Activated CD4-positive, alpha-beta T cell treated with anti-CD3 and anti-CD28 coated beads, Interleukin-2, amount 50 U/mL, for 48 hours (primary cell): Measurements from ENCODE around the gene MZT2B.
A peak's percentile ranks its signal among the peaks of the same experiment; 100 is the strongest.
"Not testable (repeated sequence)": the region's sequence is repeated elsewhere in the genome, so short reads cannot be mapped to it uniquely, and the experiment has no call there.

ENCODE experiments used
- DNase-seq, 2 experiments: peaks; one replicate each; pipeline ENCODE4 v3.0.0-alpha.2; 2020

MZT2B gene

DNA sequence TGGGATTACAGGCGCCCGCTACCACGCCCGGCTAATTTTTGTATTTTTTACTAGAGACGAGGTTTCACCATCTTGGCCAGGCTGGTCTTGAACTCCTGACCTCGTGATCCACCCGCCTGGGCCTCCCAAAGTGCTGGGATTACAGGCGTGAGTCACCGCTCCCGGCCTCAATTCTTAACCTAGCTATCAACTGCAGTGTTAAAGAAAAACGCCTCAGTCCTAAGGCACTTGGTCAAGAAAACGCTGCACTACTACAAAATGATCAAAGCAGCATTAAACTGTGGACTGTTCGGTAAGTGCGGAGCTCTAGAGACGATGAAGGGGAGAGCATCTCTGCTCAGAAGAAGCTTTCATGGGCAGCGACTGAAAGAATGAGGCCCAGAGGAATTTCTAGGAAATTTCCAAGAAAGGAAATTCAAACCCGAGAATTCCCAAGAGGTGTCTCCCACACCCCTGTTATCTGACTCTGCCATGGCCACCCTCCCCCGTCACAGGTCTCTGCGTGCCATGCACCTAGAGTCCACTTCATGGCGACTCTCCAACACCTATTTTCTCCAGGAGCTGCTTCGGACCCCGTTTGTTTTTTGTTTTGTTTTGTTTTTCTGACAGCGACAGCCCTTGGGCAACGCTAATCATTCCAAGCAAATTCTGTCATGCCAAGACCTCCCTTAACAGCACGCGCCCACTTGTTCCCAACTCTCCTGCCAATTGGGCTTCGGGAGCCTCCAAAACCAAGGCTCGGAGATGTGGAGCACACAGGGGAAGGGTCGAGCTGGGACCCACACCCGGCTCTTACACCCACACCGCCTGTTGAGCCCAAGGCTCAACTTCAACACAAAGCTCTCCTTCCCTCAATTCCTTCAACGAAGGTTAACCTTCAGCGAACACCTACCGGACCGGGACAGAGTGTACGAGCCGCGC, 1.4 kb upstream of the MZT2B start:
- not testable (repeated sequence) for DNase-seq

DNA sequence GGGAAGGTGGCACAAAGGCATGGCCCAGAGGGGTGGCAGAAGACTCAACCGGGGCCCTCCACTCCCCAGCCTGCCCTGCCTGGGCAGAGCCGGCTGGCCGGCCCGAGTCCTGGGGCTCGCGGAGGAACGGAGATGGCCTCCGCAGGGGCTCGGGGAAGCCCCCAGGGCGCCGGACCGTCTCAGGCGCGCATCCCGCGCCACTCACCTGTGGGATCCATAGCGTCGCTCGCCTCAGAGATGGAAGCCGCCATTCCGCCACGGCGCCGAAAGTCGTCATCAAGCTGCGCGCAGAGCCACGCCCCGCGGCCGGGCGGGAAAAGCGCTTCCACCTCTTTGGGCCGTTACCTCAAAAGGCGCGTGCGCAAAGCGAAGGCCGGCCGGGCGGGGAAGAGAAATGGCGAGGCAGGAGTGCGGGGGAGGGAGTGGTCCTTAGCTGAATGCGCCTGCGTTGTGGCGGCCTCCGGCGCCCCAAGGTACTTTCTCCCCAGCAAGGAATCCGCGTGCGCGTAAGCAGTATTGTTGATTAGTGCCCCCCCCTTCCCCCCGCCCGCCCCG, 660 bp upstream of the MZT2B start, which contains the start of gene SMPD4:
Gene SMPD4 (minus strand): TSS at position 278 of the 555 bp plus-strand sequence. CDS start 5,010 bp downstream, outside the sequence.
- DNase-seq: peak; percentile 97

DNA sequence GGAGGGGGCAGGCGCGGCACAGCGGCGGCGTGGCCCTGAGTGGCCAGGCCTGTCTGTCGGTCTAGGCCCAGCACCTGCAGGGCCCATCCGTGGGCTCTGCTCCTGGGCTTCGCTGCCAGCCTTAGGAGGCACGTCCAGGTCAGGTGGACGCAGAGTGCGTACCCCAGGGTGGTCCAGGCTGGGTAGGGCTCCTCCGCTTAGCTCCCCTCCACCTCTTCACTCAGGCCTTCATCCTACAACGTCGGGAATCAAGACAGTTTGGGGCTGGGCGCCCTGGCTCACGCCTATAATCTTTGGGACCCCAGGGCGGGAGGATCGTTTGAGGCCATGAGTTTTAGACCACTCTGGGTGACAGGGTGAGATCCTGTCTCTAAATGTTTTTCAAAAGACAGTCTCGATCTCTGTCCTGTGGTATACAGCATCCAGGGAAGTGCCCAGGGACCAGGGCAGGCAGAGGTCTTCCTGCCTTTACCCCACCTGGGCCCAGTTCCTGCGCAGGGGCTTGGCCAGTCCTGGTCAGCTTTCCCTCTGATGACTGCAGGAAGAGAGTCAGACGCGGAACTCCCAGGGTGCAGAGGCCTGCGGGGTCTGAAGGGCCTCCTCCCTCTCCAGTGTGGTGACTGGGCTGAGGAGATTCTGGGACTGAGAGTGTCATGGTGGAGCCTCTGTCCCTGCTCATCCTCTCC, 907 bp downstream of the MZT2B start:
- DNase-seq: peak; percentile 15 to 18

DNA sequence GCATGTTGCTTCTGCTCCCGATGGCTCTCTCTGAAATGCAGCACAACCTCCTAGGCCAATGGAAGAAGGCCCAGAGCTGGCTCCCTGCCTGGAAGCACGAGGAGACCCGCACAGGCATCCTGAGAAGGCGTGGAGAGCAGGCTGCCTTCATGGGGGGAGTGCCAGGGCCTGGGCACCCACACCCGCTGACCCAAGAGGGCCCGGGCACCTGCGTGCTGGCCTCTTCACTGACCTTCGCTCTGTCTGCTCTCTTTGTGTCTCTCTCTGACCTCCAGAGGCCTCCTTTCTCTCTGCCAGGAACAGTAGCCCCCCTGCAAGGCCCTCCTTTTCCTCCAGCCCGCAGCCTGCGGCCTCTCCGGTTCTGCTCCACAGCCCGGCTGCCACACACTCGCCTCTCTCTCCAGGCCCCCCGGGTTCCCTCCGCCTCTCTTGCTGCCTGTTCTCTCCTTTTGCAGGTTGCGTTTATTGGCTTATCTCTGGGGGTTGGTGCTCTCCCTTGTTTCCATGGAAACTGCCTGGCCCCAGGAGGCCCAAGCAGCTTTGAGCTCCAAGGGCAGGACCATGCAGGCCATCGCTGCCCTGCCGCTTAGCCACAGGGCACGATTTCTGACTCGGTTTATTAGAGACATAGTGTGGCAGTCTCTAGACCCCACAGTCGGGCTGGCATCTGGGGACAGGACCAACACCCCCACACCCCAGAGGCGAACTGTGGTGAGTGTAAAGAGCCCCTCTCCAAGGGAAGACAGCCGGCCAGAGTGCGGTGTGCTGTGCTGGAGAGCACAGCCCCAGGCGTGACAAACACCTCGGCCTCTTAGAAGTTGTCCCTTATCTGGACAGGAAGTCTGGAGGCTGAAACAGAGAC, 1.7 kb downstream of the MZT2B start:
- DNase-seq: no peak

DNA sequence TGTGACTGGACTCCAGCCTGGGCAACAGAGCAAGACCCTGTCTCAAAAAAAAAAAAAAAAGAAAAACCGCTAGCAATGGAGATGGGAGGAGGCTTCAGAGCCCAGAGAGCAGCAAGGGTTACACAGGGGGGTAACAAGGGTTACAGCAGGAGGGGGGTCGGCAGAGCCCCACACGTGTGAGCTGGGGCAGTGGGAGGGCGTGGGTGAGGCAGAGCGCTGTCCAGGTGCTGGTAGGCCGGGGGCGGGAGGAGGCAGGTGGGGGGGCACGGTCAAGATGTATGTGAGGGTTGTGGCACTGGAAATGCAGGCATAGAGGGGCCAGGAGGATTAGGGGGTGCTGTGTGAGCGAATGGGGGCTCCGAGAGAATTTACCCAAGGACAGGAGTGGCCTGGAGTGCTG, 3.4 kb downstream of the MZT2B start:
- DNase-seq: no peak

DNA sequence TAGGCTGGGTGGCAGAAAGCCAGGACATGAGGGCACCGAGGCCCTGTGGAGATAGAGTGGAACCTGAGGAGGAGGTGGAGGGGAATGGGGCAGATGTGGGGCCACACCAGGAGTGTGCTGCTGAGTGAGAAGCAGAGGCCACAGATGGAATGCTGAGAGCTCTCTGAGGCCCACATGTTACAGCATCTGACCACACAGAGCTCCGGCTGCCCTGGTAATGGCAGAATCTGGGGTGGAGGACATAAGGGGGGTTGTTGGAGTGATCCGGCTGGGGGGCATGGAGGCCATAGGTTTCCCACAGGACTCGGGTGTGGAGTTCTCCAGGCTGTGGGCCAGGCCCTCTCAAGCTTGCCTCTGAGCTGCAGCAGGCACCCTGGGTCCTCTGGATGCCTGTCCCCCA, 3.8 kb downstream of the MZT2B start:
- DNase-seq: no peak

DNA sequence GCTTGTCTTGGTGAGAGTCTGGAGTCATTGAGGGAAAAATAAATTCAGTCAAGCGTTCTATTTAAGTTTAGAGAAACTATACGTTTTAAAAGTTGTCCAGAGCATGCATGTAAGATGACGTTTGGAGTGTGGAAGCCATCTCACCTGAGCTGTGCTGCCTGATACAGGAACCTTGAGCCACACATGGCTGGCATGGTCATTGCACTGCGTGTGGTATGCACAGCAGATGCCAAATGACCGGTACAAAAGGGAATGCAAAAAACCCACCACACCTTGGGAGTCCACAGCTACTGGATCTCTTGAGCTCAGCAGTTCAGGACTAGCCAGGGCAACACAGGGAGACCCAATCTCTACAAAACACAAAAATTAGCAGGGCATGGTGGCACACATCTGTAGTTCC, 4.3 kb downstream of the MZT2B start:
- no peak for DNase-seq

DNA sequence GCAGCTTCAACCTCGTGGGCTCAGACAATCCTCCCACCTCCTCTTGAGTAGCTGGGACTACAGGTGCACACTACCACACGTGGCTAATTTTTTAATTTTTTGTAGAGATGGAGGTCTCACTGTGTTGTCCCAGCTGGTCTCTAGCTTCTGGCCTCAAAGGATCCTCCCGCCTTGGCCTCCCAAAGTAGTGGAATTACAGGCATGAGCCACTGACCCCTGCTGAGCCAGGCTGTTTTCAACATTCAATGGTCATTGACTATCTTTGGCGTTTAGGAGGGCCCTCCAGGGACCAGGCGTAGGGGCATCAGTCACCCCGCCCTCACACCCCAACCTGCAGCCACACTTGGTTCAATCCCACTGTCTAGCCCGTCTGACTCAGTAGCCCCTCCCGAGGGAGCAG, 5.2 kb downstream of the MZT2B start:
- no peak for DNase-seq

DNA sequence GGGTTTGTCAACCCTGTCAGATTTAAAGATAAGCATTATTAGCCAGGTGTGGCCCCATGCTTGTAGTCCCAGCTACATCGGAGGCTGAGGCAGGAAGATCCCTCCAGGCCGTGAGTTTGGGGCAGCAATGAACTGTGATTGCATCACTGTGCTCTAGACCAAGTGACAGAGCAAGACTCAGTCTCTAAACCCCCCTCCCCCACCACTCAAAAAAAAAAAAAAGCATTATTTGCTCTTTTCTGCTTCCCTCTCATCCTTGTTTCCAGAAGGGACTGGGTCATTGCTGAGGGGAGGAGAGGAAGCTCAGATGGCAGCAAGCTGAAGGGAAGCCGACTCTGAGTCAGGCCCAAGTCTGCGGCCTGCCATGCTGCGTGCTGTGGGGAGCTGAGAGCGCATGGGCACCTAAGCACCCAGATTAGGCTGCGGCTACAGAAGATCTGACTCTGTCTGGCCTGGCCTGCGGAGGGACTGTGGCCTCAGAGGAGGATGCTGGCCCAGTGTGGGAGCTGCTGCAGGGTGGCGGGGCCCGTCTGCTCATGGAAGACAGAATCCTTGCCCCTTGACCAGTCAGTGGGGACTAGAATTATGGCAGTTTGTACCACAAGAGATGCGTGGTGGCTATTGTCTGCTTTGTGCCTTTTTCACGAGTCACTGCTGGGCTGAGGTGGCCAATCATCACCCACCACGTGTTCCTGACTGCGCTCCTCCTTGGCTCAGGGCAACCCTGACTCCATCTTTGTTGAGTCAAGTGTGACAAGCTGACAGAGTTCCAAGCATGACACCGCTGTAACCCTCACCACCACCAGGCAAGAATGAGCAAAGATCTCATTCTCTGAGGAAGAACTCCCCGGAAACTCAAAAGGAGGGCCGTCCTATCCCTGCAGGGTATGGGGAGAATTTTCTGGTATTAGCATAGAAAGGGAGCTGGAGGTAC, 6.1 kb downstream of the MZT2B start:
- not testable (repeated sequence) for DNase-seq

DNA sequence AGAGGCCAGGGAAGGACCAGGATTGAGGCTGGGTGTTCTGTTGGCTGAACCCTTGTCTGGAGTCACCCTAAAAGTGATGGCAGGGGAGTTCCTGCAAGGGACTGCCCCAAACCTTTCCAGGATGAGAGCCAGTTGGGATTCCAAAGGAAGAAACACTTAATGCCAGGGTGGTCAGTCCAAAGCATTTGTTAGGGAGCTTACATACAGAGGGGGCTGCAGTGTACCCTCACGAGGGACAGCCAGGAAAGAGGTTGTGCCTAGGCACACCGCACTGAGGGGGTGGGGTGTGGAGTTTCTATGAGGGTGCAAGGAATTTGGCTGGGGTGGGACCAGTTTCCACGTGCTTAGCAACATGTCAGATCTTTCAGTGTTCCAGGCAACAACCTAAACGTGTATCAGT, 6.9 kb downstream of the MZT2B start:
- not testable (repeated sequence) for DNase-seq

DNA sequence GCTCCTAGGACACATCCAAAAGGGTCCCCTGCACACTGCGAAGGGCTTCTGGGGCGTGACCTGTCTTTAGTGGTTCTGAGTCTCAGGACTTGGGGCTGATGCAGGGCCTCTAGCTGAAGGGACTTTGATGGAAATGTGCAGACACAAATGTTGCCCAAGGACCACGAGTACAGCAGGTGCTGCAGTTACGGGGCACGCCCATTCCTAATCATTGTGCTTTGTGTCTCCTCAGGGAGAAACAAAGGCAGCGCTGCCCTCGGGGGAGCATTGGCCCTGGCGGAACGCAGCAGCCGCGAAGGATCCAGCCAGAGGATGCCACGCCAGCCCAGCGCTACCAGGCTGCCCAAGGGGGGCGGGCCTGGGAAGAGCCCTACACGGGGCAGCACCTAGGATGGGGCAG, 8.2 kb downstream of the MZT2B start:
- DNase-seq: no peak

DNA sequence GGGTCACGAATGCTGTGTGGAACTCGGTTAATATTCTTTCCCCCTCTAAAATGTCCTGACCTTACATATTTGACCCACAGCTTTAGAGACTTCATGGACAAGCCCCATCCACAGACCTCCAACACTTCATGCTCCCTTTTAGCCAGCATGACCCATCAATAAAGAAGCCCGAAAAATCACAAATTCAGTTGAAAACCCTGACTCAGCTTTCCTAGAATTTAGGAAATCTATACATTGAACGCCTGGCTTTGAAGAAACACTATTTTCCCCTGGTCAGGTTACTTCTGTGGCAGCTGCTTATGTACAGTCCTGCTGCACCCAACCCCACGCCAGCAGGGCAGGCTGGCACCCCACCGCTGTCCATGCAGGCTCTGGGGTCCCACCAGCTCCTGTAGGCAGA, 9.3 kb downstream of the MZT2B start:
- not testable (repeated sequence) for DNase-seq

DNA sequence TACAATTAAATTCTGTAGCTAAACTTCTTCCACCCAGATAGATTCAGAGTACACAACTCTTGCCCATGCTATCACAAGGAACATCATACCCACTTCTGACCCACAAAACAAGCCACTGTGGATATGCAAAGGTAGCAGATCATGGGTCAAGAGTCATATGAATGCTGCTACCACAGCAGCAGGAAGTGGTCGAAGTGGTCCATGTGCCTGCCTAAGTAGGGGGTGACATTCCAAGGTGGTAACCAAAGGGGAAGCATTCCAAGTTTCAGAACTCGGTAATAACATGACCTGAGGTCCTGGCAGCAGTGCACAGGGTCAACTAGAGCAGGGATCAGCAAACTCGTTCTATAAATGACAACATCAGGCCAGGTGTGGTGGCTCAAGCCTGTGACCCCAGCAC, 10.4 kb downstream of the MZT2B start:
- not testable (repeated sequence) for DNase-seq

DNA sequence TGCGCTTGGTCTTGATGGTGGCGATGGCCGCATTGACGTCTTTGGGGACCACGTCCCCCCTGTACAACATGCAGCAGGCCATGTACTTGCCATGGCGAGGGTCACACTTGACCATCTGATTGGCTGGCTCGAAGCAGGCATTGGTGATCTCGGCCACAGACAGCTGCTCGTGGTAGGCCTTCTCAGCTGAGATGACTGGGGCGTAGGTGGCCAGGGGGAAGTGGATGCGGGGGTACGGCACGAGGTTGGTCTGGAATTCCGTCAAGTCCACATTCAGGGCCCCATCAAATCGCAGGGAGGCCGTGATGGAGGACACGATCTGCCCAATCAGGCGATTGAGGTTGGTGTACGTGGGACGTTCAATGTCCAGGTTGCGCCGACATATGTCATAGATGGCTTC, 11.8 kb downstream of the MZT2B start:
- not testable (repeated sequence) for DNase-seq

DNA sequence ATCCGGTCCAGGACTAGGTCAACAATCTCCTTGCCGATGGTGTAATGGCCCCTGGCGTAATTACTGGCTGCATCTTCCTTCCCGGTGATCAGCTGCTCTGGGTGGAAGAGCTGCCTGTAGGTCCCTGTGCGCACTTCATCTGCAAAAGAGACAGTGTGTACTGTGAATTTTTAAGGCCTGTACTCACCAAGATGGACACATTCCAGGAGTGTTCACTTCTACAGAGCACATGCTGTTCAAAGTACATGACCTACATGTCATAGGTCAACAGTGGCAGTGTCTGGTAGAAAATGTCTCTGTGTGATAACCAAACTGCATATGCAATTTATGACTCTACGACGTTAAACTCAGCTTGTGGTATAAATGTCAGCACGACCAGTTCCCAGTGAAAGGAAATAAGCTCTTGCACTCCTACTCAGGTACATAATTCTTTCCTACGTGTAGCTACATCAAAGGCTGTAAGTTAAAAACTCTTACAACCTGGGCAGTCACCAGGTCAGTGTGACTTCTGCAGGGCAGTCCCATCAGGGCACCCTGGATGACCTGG, 13.1 kb downstream of the MZT2B start:
- DNase-seq: not testable (repeated sequence)

DNA sequence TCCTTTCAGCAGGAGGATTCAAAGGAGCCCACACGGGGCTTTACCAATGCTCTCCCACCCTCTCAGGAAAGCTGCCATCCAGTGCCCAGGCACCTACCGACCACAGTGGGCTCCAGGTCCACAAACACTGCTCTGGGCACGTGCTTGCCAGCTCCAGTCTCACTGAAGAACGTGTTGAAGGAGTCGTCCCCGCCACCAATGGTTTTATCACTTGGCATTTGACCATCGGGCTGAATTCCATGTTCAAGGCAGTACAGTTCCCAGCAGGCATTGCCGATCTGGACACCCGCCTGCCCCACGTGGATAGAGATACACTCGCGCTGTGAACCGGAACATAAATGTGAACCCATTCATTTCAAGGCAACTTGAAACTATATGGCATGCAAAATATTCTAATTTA, 14.0 kb downstream of the MZT2B start:
- DNase-seq: not testable (repeated sequence)

DNA sequence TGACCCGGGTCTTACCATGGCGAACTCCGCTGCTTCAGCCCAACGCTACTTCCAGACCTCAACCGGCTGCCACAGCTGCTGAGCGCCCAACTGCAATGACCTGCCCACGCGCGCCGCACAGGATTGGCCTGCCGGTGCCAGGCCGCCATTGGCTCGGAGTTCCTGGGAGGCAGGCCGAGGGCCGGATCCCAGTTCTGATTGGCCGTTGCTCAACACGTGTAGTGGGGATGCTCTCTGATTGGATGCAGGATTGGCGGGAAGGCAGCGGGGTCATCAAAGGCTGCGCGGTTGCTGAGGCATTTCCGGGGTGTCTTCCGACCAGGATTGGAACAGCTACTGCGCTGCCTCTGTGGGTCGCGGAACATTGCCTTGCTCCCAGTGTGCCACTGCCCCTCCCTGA, 16.3 kb downstream of the MZT2B start, which contains the start of gene TUBA3E:
Gene TUBA3E (minus strand): TSS at position 97 of the 400 bp plus-strand sequence. CDS start 79 bp downstream, at position 18.
- no peak for DNase-seq

DNA sequence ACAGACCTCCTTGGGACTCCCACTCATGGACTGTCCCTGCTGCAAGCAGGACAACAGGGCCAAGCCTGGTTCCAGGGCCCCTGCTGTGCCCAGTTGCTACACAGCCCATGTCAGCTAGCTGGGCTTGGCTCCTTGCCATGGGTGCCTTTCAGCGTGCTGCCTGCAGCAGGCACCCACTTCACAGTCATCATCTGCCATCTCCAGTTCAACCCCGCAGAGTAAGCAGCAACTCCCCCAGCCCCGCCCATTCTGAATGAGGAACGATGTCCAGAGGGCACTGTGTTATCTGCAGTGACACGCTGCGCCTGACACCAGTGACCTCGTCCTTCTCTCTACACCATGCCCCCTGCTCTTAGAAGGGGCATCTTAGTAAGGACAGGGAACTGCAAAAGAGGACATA, 20.5 kb downstream of the MZT2B start:
- DNase-seq: not testable (repeated sequence)

DNA sequence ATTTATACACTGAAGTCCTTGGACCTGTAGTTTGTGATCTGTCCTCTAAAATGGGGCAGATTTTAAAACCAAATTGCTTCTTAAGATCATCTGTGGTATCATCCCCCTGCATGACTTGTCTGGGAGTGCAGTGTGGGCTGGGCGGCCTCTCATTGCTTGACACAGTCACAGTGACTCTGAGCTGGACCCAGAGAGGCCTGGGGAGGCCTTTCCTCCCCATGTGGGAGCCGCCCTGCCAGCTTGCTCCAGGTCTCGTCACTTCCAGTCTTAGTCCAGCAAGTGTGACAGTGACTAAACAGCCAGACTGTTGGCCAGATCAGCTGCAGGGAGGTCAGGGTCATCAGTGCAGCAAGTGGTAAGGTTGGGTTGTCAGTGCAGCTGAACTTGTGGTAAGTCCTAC, 21.1 kb downstream of the MZT2B start:
- not testable (repeated sequence) for DNase-seq

DNA sequence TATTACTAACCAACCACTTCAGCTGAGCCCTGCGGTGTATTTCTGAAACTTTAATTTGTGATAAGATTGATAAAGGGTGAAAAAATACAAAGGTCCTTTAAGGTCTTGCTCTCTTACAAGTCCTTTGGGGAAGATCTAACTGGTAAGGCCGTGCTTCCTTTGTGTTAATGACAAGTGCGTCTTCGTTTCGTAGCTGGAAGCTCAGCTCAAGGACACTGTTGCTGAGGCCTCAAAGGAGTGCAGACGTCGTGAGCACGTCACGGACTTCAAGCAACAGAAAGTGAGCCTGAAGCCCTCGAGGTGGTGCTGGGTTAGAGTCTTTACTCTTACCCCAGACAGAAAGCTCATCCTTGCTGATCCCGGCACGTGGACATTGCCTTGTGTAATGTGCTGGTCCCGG, 25.0 kb downstream of the MZT2B start:
- DNase-seq: not testable (repeated sequence)

DNA sequence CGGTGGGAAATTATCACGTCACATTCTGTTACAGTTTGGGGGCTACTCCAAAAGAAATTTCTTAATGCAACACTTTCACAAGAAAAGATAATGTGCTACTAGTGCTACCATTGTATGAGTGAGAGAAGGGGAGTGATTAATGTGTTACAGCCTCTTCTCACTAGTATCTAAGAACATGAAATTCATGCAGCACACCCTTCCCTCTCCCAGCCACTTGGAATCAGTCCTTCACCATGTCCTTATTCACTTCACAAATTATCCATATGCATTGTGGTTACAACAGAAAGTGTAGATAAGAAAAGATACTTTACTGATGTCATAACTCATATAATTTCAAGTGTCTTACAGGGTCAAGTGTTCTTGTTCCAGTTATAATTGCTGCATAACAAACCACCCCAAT, 37.1 kb downstream of the MZT2B start:
- not testable (repeated sequence) for DNase-seq
